Cortex of kidney (tissue), 1 donor: ENCODE data around the gene RNMT.
"Not testable (repeated sequence)": the region's sequence is repeated elsewhere in the genome, so short reads cannot be mapped to it uniquely, and the experiment has no call there.

Source experiments
- DNase-seq: peaks from one replicate; lab custom pipeline; 2025; lab: John Stamatoyannopoulos, UW

RNMT gene

GRCh38 chr18:13745696-13746095 is 19.2 kb downstream of the RNMT start:
- no peak for DNase-seq

- no peak for DNase-seq
Observed at GRCh38 chr18:13746633-13747032, 20.2 kb downstream of the RNMT start.

- not testable (repeated sequence) for DNase-seq
Observed at GRCh38 chr18:13751599-13751998, 25.1 kb downstream of the RNMT start.

GRCh38 chr18:13756261-13756660 is 29.8 kb downstream of the RNMT start:
- no peak for DNase-seq

GRCh38 chr18:13756671-13757070 is 30.2 kb downstream of the RNMT start:
- DNase-seq, result no peak

GRCh38 chr18:13758622-13759021 is 32.1 kb downstream of the RNMT start:
- no peak for DNase-seq

GRCh38 chr18:13760047-13760446 is 33.6 kb downstream of the RNMT start:
- DNase-seq, result no peak

GRCh38 chr18:13762690-13763439 is 36.4 kb downstream of the RNMT start:
- DNase-seq, result no peak

GRCh38 chr18:13775058-13775457 is 48.6 kb downstream of the RNMT start:
- no peak for DNase-seq

- DNase-seq, result no peak
Observed at GRCh38 chr18:13791181-13791580, 64.7 kb downstream of the RNMT start.

GRCh38 chr18:13793819-13794218 is 67.3 kb downstream of the RNMT start:
- no peak for DNase-seq

- DNase-seq, result no peak
Observed at GRCh38 chr18:13796515-13796914, 70.0 kb downstream of the RNMT start.

GRCh38 chr18:13797157-13797611 is 70.7 kb downstream of the RNMT start:
- no peak for DNase-seq

- DNase-seq, result no peak
Observed at GRCh38 chr18:13799396-13799795, 72.9 kb downstream of the RNMT start.

GRCh38 chr18:13800505-13801259 is 74.2 kb downstream of the RNMT start:
- no peak for DNase-seq

- no peak for DNase-seq
Observed at GRCh38 chr18:13801260-13801601, 74.8 kb downstream of the RNMT start.

- no peak for DNase-seq
Observed at GRCh38 chr18:13804305-13804704, 77.8 kb downstream of the RNMT start.

- no peak for DNase-seq
Observed at GRCh38 chr18:13808294-13809042, 82.0 kb downstream of the RNMT start.

- DNase-seq, result no peak
Observed at GRCh38 chr18:13809043-13809430, 82.6 kb downstream of the RNMT start.

- no peak for DNase-seq
Observed at GRCh38 chr18:13809531-13810255, 83.2 kb downstream of the RNMT start.

GRCh38 chr18:13810950-13811485 is 84.5 kb downstream of the RNMT start:
- DNase-seq, result no peak

- DNase-seq, result no peak
Observed at GRCh38 chr18:13811993-13812392, 85.5 kb downstream of the RNMT start.
